ENCODE data around the gene WDR70.

The WDR70 gene

GRCh38 chr5:37777432-37778130, 398.5 kb downstream of the WDR70 start:
- TF ChIP-seq CTCF (IDR thresholded peaks at IDR 0.05), result no peak

- no peak for TF ChIP-seq CTCF (IDR thresholded peaks at IDR 0.05)
Measured at GRCh38 chr5:37786416-37786815, 407.3 kb downstream of the WDR70 start.

- TF ChIP-seq CTCF (IDR thresholded peaks at IDR 0.05), result no peak
Measured at GRCh38 chr5:37786862-37787519, 407.9 kb downstream of the WDR70 start.

GRCh38 chr5:37787742-37788141, 408.6 kb downstream of the WDR70 start:
- TF ChIP-seq CTCF (IDR thresholded peaks at IDR 0.05), result no peak

GRCh38 chr5:37789991-37790390, 410.9 kb downstream of the WDR70 start:
- no peak for TF ChIP-seq CTCF (IDR thresholded peaks at IDR 0.05)

GRCh38 chr5:37791321-37791720, 412.2 kb downstream of the WDR70 start:
- no peak for TF ChIP-seq CTCF (IDR thresholded peaks at IDR 0.05)

- no peak for TF ChIP-seq CTCF (IDR thresholded peaks at IDR 0.05)
Measured at GRCh38 chr5:37792975-37793631, 414.0 kb downstream of the WDR70 start.

Measured in LNCAP (cell line).